Suppressor macrophage treated with lipopolysaccharide for 1 hour (primary cell): ENCODE measurements around the gene TCIRG1.

Source experiments
- DNase-seq, 3 donors: peaks; one replicate each; pipeline ENCODE4 v3.0.0-alpha.2; 2020 to 2022

Gene TCIRG1

GRCh38 chr11:68040101-68040956, 1.5 kb downstream of the TCIRG1 start:
- peak; percentile 62 to 81 (median 71) for DNase-seq

- DNase-seq, result no peak
These were observed 2.2 kb downstream of the TCIRG1 start for GRCh38 chr11:68040957-68041591.

GRCh38 chr11:68041617-68042218, 2.9 kb downstream of the TCIRG1 start:
- no peak for DNase-seq

GRCh38 chr11:68042219-68043028, 3.6 kb downstream of the TCIRG1 start:
- no peak for DNase-seq

GRCh38 chr11:68043029-68043348, 4.2 kb downstream of the TCIRG1 start:
- peak in 1 of 3 donors; percentile 50 for DNase-seq

GRCh38 chr11:68043349-68044144, 4.7 kb downstream of the TCIRG1 start:
- DNase-seq, result peak; percentile 63 to 83 (median 68)

GRCh38 chr11:68044145-68044813, 5.5 kb downstream of the TCIRG1 start:
- no peak for DNase-seq

GRCh38 chr11:68044898-68045351, 6.1 kb downstream of the TCIRG1 start:
- DNase-seq, result no peak

- DNase-seq, result peak in 1 of 3 donors; percentile 23
These were observed 8.8 kb downstream of the TCIRG1 start for GRCh38 chr11:68047437-68048290.

GRCh38 chr11:68048681-68049508, 10.1 kb downstream of the TCIRG1 start:
- no peak for DNase-seq

GRCh38 chr11:68049509-68050370, 10.9 kb downstream of the TCIRG1 start:
- no peak for DNase-seq

GRCh38 chr11:68050371-68050841, 11.6 kb downstream of the TCIRG1 start:
- DNase-seq, result no peak

- no peak for DNase-seq
These were observed 12.6 kb downstream of the TCIRG1 start for GRCh38 chr11:68051191-68052136.

- no peak for DNase-seq
These were observed 13.5 kb downstream of the TCIRG1 start for GRCh38 chr11:68052137-68052873.

GRCh38 chr11:68053117-68053516, 14.3 kb downstream of the TCIRG1 start:
- DNase-seq, result no peak
